K562 (cell line): ENCODE data around the gene GATA2. TPM values are rescaled to one million over a fixed set of nuclear protein-coding genes. Genes with fewer than 3 reads are reported as not detected.
A peak's percentile ranks its signal among the peaks of the same experiment; 100 is the strongest.

ENCODE experiments used
- ATAC-seq: fragments of 200-7000 bp; cut with Tn5 transposase; 3 replicates; pipeline ENCODE4 v1.9.1; 2020; ENCODE audit warnings: moderate library complexity
- BruUV-seq: library from RNA; stranded (reverse); fragments of 400-500 nt; replicated peaks from 2 replicates; lab custom pipeline; 2021; lab: Mats Ljungman, UMichigan
- CTCF ChIA-PET: fragments of 300-600 bp; formaldehyde crosslinking; extraction: SDS; loops from one replicate; lab custom pipeline; 2021; ENCODE audit warnings: low intra/inter-chr PET ratio; lab: Yijun Ruan, JAX
- POLR2A ChIA-PET: fragments of 300-600, 350-650 bp; sonication (Branson Sonifier 250); formaldehyde crosslinking; extraction: SDS; loops from one replicate; lab custom pipeline; 2021; ENCODE audit warnings: antibody characterized with exemption, inconsistent platforms; lab: Yijun Ruan, JAX
- DNase-seq, 4 experiments: peaks; one replicate each; pipeline versions ENCODE4 v3.0.0 to v3.0.0-alpha.2; 2011 to 2018; ENCODE audit warnings: low spot score in 3 of 4, mixed read lengths in 3 of 4; ENCODE audit errors: extremely low read depth in 1 of 4
- FAIRE-seq: peaks from 2 replicates; lab custom pipeline; 2011; peaks lifted over from hg19 to GRCh38; lab: Jason Lieb, UNC
- H2AFZ ChIP-seq: 2 replicates; pipeline ENCODE4 v1.6.0; 2011; ENCODE audit warnings: low read depth, low read length, control low read depth, inconsistent platforms
- H3K27ac ChIP-seq: fragments of 200-600 bp; 3 replicates; pipeline ENCODE4 v1.8.0; 2011; ENCODE audit warnings: low read depth, mild to moderate bottlenecking, control low read depth, inconsistent platforms, low read length, moderate library complexity, mixed read lengths; ENCODE audit errors: extremely low read depth
- H3K27me3 ChIP-seq, 2 experiments: fragments of 300-600 bp in 1 of 2; 2 replicates in 1 of 2; 3 replicates in 1 of 2; pipeline versions ENCODE4 v1.6.0 to v1.8.0; 2011; ENCODE audit warnings: inconsistent platforms in 2 of 2, low read length in 2 of 2, mild to moderate bottlenecking in 1 of 2, mixed read lengths in 1 of 2, moderate library complexity in 1 of 2; ENCODE audit not compliant: control insufficient read depth in 2 of 2, insufficient read depth in 2 of 2
- H3K36me3 ChIP-seq: fragments of 300-600 bp; 3 replicates; pipeline ENCODE4 v1.8.0; 2011; ENCODE audit warnings: mild to moderate bottlenecking, low read length, inconsistent platforms; ENCODE audit not compliant: control insufficient read depth, insufficient read depth
- H3K4me1 ChIP-seq, 2 experiments: fragments of 200-600 bp in 1 of 2; replicated peaks in 1 of 2; 2 replicates in 1 of 2; 3 replicates in 1 of 2; pipeline versions ENCODE4 v1.5.1 to v1.8.0; 2011; ENCODE audit warnings: inconsistent platforms in 2 of 2, low read length in 2 of 2, mild to moderate bottlenecking in 1 of 2, mixed read lengths in 1 of 2, moderate library complexity in 1 of 2; ENCODE audit not compliant: control insufficient read depth in 2 of 2, insufficient read depth in 2 of 2
- H3K4me2 ChIP-seq: 2 replicates; pipeline ENCODE4 v1.6.1; 2011; ENCODE audit warnings: low read length, control low read depth, inconsistent platforms, mixed read lengths; ENCODE audit not compliant: insufficient read depth
- H3K4me3 ChIP-seq: fragments of 200-600 bp; sonication (generic), shearing (Covaris generic); 2 replicates; pipeline ENCODE4 v1.5.1; 2016; ENCODE audit warnings: control low read depth, inconsistent platforms
- H3K79me2 ChIP-seq: fragments of 200-600 bp; 3 replicates; pipeline ENCODE4 v1.8.0; 2011; ENCODE audit warnings: low read length, inconsistent platforms; ENCODE audit not compliant: control insufficient read depth, insufficient read depth
- H3K9ac ChIP-seq, 2 experiments: 2 replicates each; pipeline versions ENCODE4 v1.6.0 to v1.6.1; 2011; ENCODE audit warnings: low read depth in 2 of 2, low read length in 2 of 2, control low read depth in 1 of 2, inconsistent platforms in 1 of 2, mild to moderate bottlenecking in 1 of 2, mixed read lengths in 1 of 2; ENCODE audit not compliant: insufficient read depth in 1 of 2
- H3K9me1 ChIP-seq: one replicate; pipeline ENCODE4 v1.6.0; 2011; ENCODE audit warnings: inconsistent platforms, mild to moderate bottlenecking, low read length, moderate library complexity; ENCODE audit not compliant: control insufficient read depth, insufficient read depth
- H3K9me3 ChIP-seq: replicated peaks from 2 replicates; pipeline ENCODE4 v1.5.1; 2011; ENCODE audit warnings: low read depth, low read length, inconsistent platforms; ENCODE audit not compliant: control insufficient read depth, insufficient read depth
- H4K20me1 ChIP-seq: replicated peaks from 2 replicates; pipeline ENCODE4 v1.6.1; 2011; ENCODE audit warnings: low read length, inconsistent platforms, mixed read lengths; ENCODE audit not compliant: control insufficient read depth, insufficient read depth
- CEBPG ChIP-seq, 3 experiments: fragments of 200-800 bp in 1 of 3; sonication (Bioruptor generic) in 1 of 3; sonication (generic) in 1 of 3; formaldehyde crosslinking in 1 of 3; IDR thresholded peaks in 2 of 3; conservative IDR thresholded peaks in 1 of 3; 2 replicates each; pipeline versions ENCODE4 v1.6.1 to v1.8.0; 2016 to 2022; ENCODE audit warnings: missing compliant biosample characterization in 2 of 3, missing genetic modification characterization in 2 of 3, mild to moderate bottlenecking in 1 of 3, missing genetic modification reagents in 1 of 3
- MBD2 ChIP-seq: sonication (generic); IDR thresholded peaks from 2 replicates; pipeline ENCODE4 v1.6.1; 2016; ENCODE audit warnings: low read depth, borderline replicate concordance
- POLR2AphosphoS2 ChIP-seq: IDR thresholded peaks from 2 replicates; pipeline ENCODE4 v1.6.1; 2012; ENCODE audit warnings: low read length, improper control_type of control experiment
- PRDM10 ChIP-seq: fragments of 450-650 bp; IDR thresholded peaks from 2 replicates; pipeline ENCODE4 v1.6.1; 2018; ENCODE audit not compliant: partially characterized antibody
- SUPT5H ChIP-seq: fragments of 450-650 bp; IDR thresholded peaks from 2 replicates; pipeline ENCODE4 v1.6.1; 2016
- ZBED1 ChIP-seq: IDR thresholded peaks from 2 replicates; pipeline ENCODE4 v1.6.1; 2014
- ZNF717 ChIP-seq: fragments of 250-450 bp; sonication (Bioruptor Pico); IDR thresholded peaks from 2 replicates; pipeline ENCODE4 v1.5.0; 2021
- WGBS: fragments of 100-300 bp; shearing (Covaris generic); methylation state at CpG from one replicate; pipeline ENCODE4 v1.1.6; 2016; ENCODE audit warnings: low coverage, mixed read lengths; ENCODE audit not compliant: insufficient coverage; ENCODE audit errors: missing lambda C conversion rate; 5-methylcytosine and 5-hydroxymethylcytosine counted together
- in situ Hi-C: fragments of 300-500 bp; cut with MboI; formaldehyde crosslinking; loops from 4 replicates; pipeline ENCODE4 v1.15.0; 2018; ENCODE audit warnings: inconsistent platforms, mixed read lengths
- intact Hi-C: fragments of 100-400 bp; cut with micrococcal nuclease; formaldehyde crosslinking; loops from 2 replicates; pipeline ENCODE4 v1.14.2; 2022
- polyA plus RNA-seq, 8 experiments: library from polyadenylated mRNA; depleted of rRNA in 4 of 8; stranded (reverse) in 5 of 8; unstranded in 3 of 8; fragments of >200 nt; fragmentation: Nextera tagmentation in 2 of 8; fragmentation: Illumina TruSeq in 1 of 8; extraction: Ambion mirVana in 2 of 8; extraction: Trizol in 1 of 8; gene quantifications; 2 replicates each; pipeline versions ENCODE4 v1.2.1 to v1.2.3, GENCODE V29; 2011 to 2014; ENCODE audit warnings: inconsistent platforms in 1 of 8, missing spikeins in 1 of 8
- total RNA-seq, 7 experiments: library from RNA; depleted of rRNA in 6 of 7; stranded (reverse); fragments of >200 nt in 6 of 7; fragmentation: Illumina TruSeq in 2 of 7; extraction: Trizol in 2 of 7; gene quantifications; 2 replicates each; pipeline versions ENCODE4 v1.2.1 to v1.2.3, GENCODE V29; 2011 to 2021; ENCODE audit warnings: low replicate concordance in 1 of 7
- TF ChIP-seq, protein P1 (sequence below): fragments of 450-650 bp; IDR thresholded peaks from 2 replicates; pipeline ENCODE4 v1.6.1; 2016; ENCODE audit warnings: low read depth

The GATA2 gene
- total and polyA plus RNA-seq, 9 of the 15 experiments (the other 6 are each of a cell fraction or from before 2014, with no cell fraction given), result 8.5 to 218 (median 50.8) TPM

DNA sequence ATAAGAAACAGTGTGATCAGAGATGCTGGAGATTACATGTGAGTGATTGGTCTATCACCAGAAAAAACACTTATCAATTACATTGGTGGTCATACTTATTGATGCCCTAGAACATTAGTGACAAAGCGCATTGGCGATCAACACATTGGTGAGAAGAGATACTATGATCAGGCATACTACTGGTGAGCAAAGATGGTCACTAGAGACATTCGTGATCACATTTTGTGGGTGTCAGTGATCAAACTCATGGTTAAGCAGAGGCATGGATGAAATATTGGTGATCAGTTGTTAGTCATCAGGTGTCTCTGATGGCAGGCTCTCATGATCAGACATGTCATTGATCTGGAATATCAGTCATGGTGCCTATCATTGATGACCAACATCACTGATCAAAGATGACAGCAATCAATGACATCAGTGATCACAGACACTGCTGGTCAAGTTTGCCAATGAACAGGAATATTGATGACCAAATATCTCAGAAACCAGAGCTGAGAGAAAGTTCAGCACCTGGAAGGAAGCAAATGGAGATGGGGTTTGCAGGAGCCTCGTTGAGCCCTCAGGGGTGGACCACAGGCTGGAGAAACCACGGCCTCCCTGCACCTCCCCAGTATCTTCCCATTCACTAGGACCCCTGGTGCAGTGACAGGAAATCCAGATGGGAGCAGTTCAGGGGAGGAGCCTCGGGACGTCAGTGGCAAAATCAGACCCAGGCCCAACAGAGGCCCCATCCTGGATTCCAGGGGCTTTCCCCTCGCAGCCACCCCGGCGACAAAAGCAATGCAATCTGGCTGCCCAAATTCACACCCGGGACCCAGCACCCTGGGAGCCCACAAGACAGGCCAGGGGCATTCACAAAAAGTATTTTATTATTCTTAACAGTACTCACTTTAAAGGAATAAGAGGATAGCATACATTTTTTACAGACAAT lies 14.2 kb downstream of the GATA2 start:
- H3K9me1 ChIP-seq, result no peaks in the 10 kb centered on the region
- H3K36me3 ChIP-seq, result peaks cover 54% of the 10 kb centered on the region
- no peak overlapping the region for H3K4me2 ChIP-seq
- in situ Hi-C loops, result no loop called here
- no peak overlapping the region for H3K9ac ChIP-seq
- POLR2A ChIA-PET, result interaction anchor here (1.6 to 2.6 kb wide), 2 partner anchors 11 to 15 kb away, joined by 4 to 20 read pairs; no protein-coding TSS in a partner anchor
- peaks cover 16% of the 10 kb centered on the region for H4K20me1 ChIP-seq
- intact Hi-C loops, result no loop called here
- H3K79me2 ChIP-seq, result peaks cover 38% of the 10 kb centered on the region
- peak in 1 of 4 experiments; percentile 27 for DNase-seq
- H3K27ac ChIP-seq, result no peak overlapping the region
- WGBS, result 56% methylated on average over 9 of the region's 11 CpGs
- peaks cover 17 to 34% of the 10 kb centered on the region in 2 experiments; a peak in 3 of 5 replicates for H3K4me1 ChIP-seq
- H2AFZ ChIP-seq, result no peak overlapping the region
- H3K9me3 ChIP-seq, result no peaks in the 10 kb centered on the region
- no peaks in the 10 kb centered on the region for H3K27me3 ChIP-seq
- peak; percentile 64 for FAIRE-seq
- CTCF ChIA-PET, result no interaction called here
- no TSS peak for BruUV-seq
- no peak; the same call in 2 of the 3 replicates for ATAC-seq
- H3K4me3 ChIP-seq, result no peak overlapping the region
- TF ChIP-seq, protein P1, sequence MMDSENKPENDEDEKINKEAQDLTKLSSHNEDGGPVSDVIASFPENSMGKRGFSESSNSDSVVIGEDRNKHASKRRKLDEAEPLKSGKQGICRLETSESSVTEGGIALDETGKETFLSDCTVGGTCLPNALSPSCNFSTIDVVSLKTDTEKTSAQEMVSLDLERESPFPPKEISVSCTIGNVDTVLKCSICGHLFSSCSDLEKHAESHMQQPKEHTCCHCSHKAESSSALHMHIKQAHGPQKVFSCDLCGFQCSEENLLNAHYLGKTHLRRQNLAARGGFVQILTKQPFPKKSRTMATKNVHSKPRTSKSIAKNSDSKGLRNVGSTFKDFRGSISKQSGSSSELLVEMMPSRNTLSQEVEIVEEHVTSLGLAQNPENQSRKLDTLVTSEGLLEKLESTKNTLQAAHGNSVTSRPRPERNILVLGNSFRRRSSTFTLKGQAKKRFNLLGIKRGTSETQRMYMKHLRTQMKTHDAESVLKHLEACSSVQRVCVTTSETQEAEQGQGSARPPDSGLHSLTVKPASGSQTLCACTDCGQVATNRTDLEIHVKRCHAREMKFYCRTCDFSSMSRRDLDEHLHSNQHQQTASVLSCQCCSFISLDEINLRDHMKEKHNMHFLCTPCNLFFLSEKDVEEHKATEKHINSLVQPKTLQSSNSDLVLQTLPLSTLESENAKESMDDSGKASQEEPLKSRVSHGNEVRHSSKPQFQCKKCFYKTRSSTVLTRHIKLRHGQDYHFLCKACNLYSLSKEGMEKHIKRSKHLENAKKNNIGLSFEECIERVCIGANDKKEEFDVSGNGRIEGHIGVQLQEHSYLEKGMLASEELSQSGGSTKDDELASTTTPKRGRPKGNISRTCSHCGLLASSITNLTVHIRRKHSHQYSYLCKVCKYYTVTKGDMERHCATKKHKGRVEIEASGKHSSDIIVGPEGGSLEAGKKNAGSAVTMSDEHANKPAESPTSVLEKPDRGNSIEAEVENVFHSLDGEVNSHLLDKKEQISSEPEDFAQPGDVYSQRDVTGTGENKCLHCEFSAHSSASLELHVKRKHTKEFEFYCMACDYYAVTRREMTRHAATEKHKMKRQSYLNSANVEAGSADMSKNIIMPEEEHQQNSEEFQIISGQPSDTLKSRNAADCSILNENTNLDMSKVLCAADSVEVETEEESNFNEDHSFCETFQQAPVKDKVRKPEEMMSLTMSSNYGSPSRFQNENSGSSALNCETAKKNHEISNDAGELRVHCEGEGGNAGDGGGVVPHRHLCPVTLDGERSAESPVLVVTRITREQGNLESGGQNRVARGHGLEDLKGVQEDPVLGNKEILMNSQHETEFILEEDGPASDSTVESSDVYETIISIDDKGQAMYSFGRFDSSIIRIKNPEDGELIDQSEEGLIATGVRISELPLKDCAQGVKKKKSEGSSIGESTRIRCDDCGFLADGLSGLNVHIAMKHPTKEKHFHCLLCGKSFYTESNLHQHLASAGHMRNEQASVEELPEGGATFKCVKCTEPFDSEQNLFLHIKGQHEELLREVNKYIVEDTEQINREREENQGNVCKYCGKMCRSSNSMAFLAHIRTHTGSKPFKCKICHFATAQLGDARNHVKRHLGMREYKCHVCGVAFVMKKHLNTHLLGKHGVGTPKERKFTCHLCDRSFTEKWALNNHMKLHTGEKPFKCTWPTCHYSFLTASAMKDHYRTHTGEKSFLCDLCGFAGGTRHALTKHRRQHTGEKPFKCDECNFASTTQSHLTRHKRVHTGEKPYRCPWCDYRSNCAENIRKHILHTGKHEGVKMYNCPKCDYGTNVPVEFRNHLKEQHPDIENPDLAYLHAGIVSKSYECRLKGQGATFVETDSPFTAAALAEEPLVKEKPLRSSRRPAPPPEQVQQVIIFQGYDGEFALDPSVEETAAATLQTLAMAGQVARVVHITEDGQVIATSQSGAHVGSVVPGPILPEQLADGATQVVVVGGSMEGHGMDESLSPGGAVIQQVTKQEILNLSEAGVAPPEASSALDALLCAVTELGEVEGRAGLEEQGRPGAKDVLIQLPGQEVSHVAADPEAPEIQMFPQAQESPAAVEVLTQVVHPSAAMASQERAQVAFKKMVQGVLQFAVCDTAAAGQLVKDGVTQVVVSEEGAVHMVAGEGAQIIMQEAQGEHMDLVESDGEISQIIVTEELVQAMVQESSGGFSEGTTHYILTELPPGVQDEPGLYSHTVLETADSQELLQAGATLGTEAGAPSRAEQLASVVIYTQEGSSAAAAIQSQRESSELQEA, result no peak
- TF ChIP-seq SUPT5H, result peak; percentile 78
- peak; percentile 62; the same call in 1 of the 2 replicates for TF ChIP-seq ZBED1
- no peak for TF ChIP-seq CEBPG (CRISPR knock-in tag; IDR thresholded peaks at IDR 0.05)
- TF ChIP-seq CEBPG (tag; conservative IDR thresholded peaks at IDR 0.05 in 1 of 2, IDR thresholded peaks at IDR 0.05 in 1 of 2), result 0 out of 4 replicates have a peak, but pooled peaks of 1 of the 2 experiments have one; percentile 2
- 0 out of 2 replicates have a peak, but pooled peaks have one; percentile 26 for TF ChIP-seq ZNF717 (CRISPR knock-in tag)
- peak; percentile 96 for TF ChIP-seq POLR2AphosphoS2
- peak; percentile 55; the same call in 1 of the 2 replicates for TF ChIP-seq MBD2
- no peak for TF ChIP-seq PRDM10
